Endothelial cell of umbilical vein (primary cell): ENCODE data around the gene AMN1. TPM values are rescaled to one million over a fixed set of nuclear protein-coding genes. Genes with fewer than 3 reads are reported as not detected.

Experiments
- BruUV-seq: library from RNA; stranded (reverse); fragments of 400-500 nt; replicated peaks from 2 replicates; lab custom pipeline; 2021; lab: Mats Ljungman, UMichigan
- CTCF ChIA-PET: fragments of 300-600, 350-600 bp; sonication (Branson Sonifier 250); formaldehyde crosslinking; loops from one replicate; lab custom pipeline; 2021; ENCODE audit warnings: antibody characterized with exemption, inconsistent platforms; lab: Charles Lee
- POLR2A ChIA-PET: fragments of 300-600, 350-600 bp; sonication (Branson Sonifier 250); formaldehyde crosslinking; loops from one replicate; lab custom pipeline; 2021; ENCODE audit warnings: antibody characterized with exemption, inconsistent platforms; lab: Charles Lee
- DNase-seq: peaks from one replicate; pipeline ENCODE4 v3.0.0-alpha.2; 2011; ENCODE audit warnings: low read depth, low spot score
- FAIRE-seq: peaks from 2 replicates; lab custom pipeline; 2011; peaks lifted over from hg19 to GRCh38; lab: Jason Lieb, UNC
- H2AFZ ChIP-seq: 2 replicates; pipeline ENCODE4 v1.6.0; 2012; ENCODE audit warnings: low read depth, low read length, control low read depth, inconsistent platforms
- H3K27ac ChIP-seq: 2 replicates; pipeline ENCODE4 v1.5.1; 2011; ENCODE audit warnings: low read depth, mild to moderate bottlenecking, control low read depth, low read length, moderate library complexity; ENCODE audit not compliant: insufficient read depth
- H3K27me3 ChIP-seq, 2 experiments: 2 replicates each; pipeline versions ENCODE4 v1.6.0 to v1.6.1; 2011; ENCODE audit warnings: low read length in 2 of 2, mixed read lengths in 1 of 2; ENCODE audit not compliant: control insufficient read depth in 2 of 2, insufficient read depth in 2 of 2
- H3K36me3 ChIP-seq, 2 experiments: 2 replicates in 1 of 2; 3 replicates in 1 of 2; pipeline ENCODE4 v1.5.1; 2011; ENCODE audit warnings: low read length in 2 of 2, mild to moderate bottlenecking in 1 of 2, moderate library complexity in 1 of 2; ENCODE audit not compliant: control insufficient read depth in 2 of 2, insufficient read depth in 2 of 2; ENCODE audit errors: extremely low read depth in 1 of 2
- H3K4me1 ChIP-seq: 3 replicates; pipeline ENCODE4 v1.5.1; 2011; ENCODE audit warnings: mild to moderate bottlenecking, low read length; ENCODE audit not compliant: control insufficient read depth, insufficient read depth; ENCODE audit errors: extremely low read depth
- H3K4me2 ChIP-seq: 2 replicates; pipeline ENCODE4 v1.6.1; 2011; ENCODE audit warnings: low read length, control low read depth, mixed read lengths; ENCODE audit not compliant: insufficient read depth
- H3K4me3 ChIP-seq, 3 experiments: fragments of 200-600 bp in 1 of 3; sonication (generic), shearing (Covaris generic) in 1 of 3; replicated peaks in 1 of 3; 2 replicates each; pipeline ENCODE4 v1.5.1; 2011 to 2016; ENCODE audit warnings: control low read depth in 3 of 3, low read length in 3 of 3, mild to moderate bottlenecking in 2 of 3, inconsistent platforms in 1 of 3, low read depth in 1 of 3, moderate library complexity in 1 of 3; ENCODE audit not compliant: insufficient read depth in 1 of 3
- H3K79me2 ChIP-seq: 2 replicates; pipeline ENCODE4 v1.6.0; 2012; ENCODE audit warnings: low read length, inconsistent platforms; ENCODE audit not compliant: control insufficient read depth, insufficient read depth
- H3K9ac ChIP-seq: replicated peaks from 2 replicates; pipeline ENCODE3; 2011; ENCODE audit warnings: low read length, control low read depth; ENCODE audit not compliant: insufficient read depth; ENCODE audit errors: extremely low read depth
- H3K9me1 ChIP-seq: replicated peaks from 3 replicates; pipeline ENCODE4 v1.6.0; 2011; ENCODE audit warnings: mild to moderate bottlenecking, low read length; ENCODE audit not compliant: control insufficient read depth, insufficient read depth; ENCODE audit errors: extremely low read depth
- H3K9me3 ChIP-seq: replicated peaks from 2 replicates; pipeline ENCODE4 v1.5.1; 2012; ENCODE audit warnings: low read length, inconsistent platforms; ENCODE audit not compliant: control insufficient read depth, insufficient read depth
- H4K20me1 ChIP-seq: replicated peaks from 2 replicates; pipeline ENCODE3; 2011; ENCODE audit warnings: mild to moderate bottlenecking, low read length; ENCODE audit not compliant: control insufficient read depth, insufficient read depth; ENCODE audit errors: extremely low read depth
- EZH2 ChIP-seq: IDR thresholded peaks from 2 replicates; pipeline ENCODE4 v1.6.1; 2012; ENCODE audit warnings: borderline replicate concordance, low read depth, mild to moderate bottlenecking, moderate library complexity, low read length, inconsistent platforms; ENCODE audit not compliant: severe bottlenecking
- FOS ChIP-seq: IDR thresholded peaks from 2 replicates; pipeline ENCODE4 v1.6.1; 2011; ENCODE audit warnings: mild to moderate bottlenecking, low read length, moderate library complexity, borderline replicate concordance; ENCODE audit not compliant: insufficient read depth
- GATA2 ChIP-seq: IDR thresholded peaks from 2 replicates; pipeline ENCODE4 v1.7.0; 2011; ENCODE audit warnings: low read depth, mild to moderate bottlenecking, moderate library complexity, mixed read lengths, low read length; ENCODE audit not compliant: insufficient read length, insufficient read depth
- JUN ChIP-seq: IDR thresholded peaks from 2 replicates; pipeline ENCODE4 v1.6.1; 2011; ENCODE audit warnings: borderline replicate concordance, low read depth; ENCODE audit not compliant: insufficient read length, insufficient read depth
- MYC ChIP-seq: IDR thresholded peaks from one replicate; pipeline ENCODE4 v1.6.1; 2011; ENCODE audit warnings: mild to moderate bottlenecking, low read depth, low read length
- POLR2A ChIP-seq: IDR thresholded peaks from 2 replicates; pipeline ENCODE4 v1.6.1; 2012; ENCODE audit warnings: low read depth, mild to moderate bottlenecking, control low read depth, low read length
- POLR2AphosphoS5 ChIP-seq: IDR thresholded peaks from 2 replicates; pipeline ENCODE4 v1.6.1; 2012; ENCODE audit warnings: low read depth, mild to moderate bottlenecking, control low read depth, low read length, moderate library complexity; ENCODE audit not compliant: insufficient read depth
- dilution Hi-C: fragments of 300-500 bp; cut with MboI; formaldehyde crosslinking; loops from one replicate; pipeline ENCODE4 v1.15.0; 2019; ENCODE audit warnings: low sequenced_read_pairs; ENCODE audit not compliant: extremely low pct_ligation_motif_present
- intact Hi-C: fragments of 100-400 bp; cut with micrococcal nuclease; formaldehyde crosslinking; loops from one replicate; pipeline ENCODE4 v1.10.0; 2022
- polyA plus RNA-seq, 4 experiments: library from polyadenylated mRNA; depleted of rRNA in 3 of 4; stranded (reverse) in 3 of 4; unstranded in 1 of 4; fragments of >200 nt; gene quantifications; 2 replicates each; pipeline versions ENCODE4 v1.2.1 to v1.2.3, GENCODE V29; 2011 to 2012; ENCODE audit warnings: missing spikeins in 1 of 4
- total RNA-seq: library from RNA; stranded (reverse); gene quantifications from 2 replicates; pipeline ENCODE4 v1.2.3, GENCODE V29; 2021
- TF ChIP-seq, protein P1 (sequence below): IDR thresholded peaks from 2 replicates; pipeline ENCODE4 v1.6.1; 2011; ENCODE audit not compliant: insufficient read depth, insufficient read length
- TF ChIP-seq, protein P2 (sequence below), 2 donors: IDR thresholded peaks; 1 replicate in 1 of 2; 2 replicates in 1 of 2; pipeline ENCODE4 v1.5.1; 2011; ENCODE audit warnings: low read length in 2 of 2, mild to moderate bottlenecking in 2 of 2, moderate library complexity in 2 of 2, control low read depth in 1 of 2, inconsistent platforms in 1 of 2, low read depth in 1 of 2; ENCODE audit not compliant: insufficient read depth in 1 of 2; ENCODE audit errors: extremely low read depth in 1 of 2

The AMN1 gene
- total and polyA plus RNA-seq, 2 donors (not counting 3 experiments of a cell fraction or from before 2014, with no cell fraction given) = 8.5 to 18.0 TPM

GRCh38 chr12:31712877-31713276 lies 15.9 kb downstream of the AMN1 start:
- Histone ChIP-seq H3K27me3 (no peaks in the 10 kb centered on the region), H3K4me2 (no peak overlapping the region), H3K36me3 (no peaks in the 10 kb centered on the region), H3K27ac (no peak overlapping the region), H4K20me1 (no peaks in the 10 kb centered on the region), H3K9me1 (no peaks in the 10 kb centered on the region), H2AFZ (no peak overlapping the region), H3K79me2 (no peaks in the 10 kb centered on the region), H3K4me3 (no peak overlapping the region), H3K9me3 (no peaks in the 10 kb centered on the region), H3K4me1 (peaks cover 10% of the 10 kb centered on the region), H3K9ac (no peak overlapping the region)
- ChIA-PET CTCF (interaction anchor here (1.3 kb wide), 1 partner anchor 14 kb away, joined by 7 read pairs; no protein-coding TSS in a partner anchor), POLR2A (no interaction called here)
- no peak for TF ChIP-seq POLR2A
- TF ChIP-seq, protein P1, sequence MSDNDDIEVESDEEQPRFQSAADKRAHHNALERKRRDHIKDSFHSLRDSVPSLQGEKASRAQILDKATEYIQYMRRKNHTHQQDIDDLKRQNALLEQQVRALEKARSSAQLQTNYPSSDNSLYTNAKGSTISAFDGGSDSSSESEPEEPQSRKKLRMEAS = no peak
- TF ChIP-seq FOS = no peak
- TF ChIP-seq GATA2 = no peak
- TF ChIP-seq EZH2 = no peak
- TF ChIP-seq POLR2AphosphoS5 = no peak
- TF ChIP-seq, protein P2, sequence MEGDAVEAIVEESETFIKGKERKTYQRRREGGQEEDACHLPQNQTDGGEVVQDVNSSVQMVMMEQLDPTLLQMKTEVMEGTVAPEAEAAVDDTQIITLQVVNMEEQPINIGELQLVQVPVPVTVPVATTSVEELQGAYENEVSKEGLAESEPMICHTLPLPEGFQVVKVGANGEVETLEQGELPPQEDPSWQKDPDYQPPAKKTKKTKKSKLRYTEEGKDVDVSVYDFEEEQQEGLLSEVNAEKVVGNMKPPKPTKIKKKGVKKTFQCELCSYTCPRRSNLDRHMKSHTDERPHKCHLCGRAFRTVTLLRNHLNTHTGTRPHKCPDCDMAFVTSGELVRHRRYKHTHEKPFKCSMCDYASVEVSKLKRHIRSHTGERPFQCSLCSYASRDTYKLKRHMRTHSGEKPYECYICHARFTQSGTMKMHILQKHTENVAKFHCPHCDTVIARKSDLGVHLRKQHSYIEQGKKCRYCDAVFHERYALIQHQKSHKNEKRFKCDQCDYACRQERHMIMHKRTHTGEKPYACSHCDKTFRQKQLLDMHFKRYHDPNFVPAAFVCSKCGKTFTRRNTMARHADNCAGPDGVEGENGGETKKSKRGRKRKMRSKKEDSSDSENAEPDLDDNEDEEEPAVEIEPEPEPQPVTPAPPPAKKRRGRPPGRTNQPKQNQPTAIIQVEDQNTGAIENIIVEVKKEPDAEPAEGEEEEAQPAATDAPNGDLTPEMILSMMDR (IDR thresholded peaks at IDR 0.05; ENCODE audit: extremely low read depth in 1 of 2, insufficient read depth in 1 of 2, low read depth in 1 of 2, low read length in 2 of 2) = no peak
- TF ChIP-seq JUN = no peak
- TF ChIP-seq MYC = no peak
- no TSS peak for BruUV-seq
- no peak for FAIRE-seq
- intact Hi-C loops (no loop called here), dilution Hi-C loops (no loop called here)
- DNase-seq = no peak
